GM12872 (cell line): Measurements from ENCODE around the gene PKP4.

Source experiments
- CTCF ChIP-seq: IDR thresholded peaks from 3 replicates; pipeline ENCODE4 v1.5.1; 2011; ENCODE audit warnings: low read depth, mild to moderate bottlenecking, low read length, moderate library complexity; ENCODE audit not compliant: insufficient read depth

Gene PKP4

GRCh38 chr2:158719403-158719802 is 262.7 kb downstream of the PKP4 start:
- no peak for TF ChIP-seq CTCF

GRCh38 chr2:158722266-158723105 is 265.7 kb downstream of the PKP4 start:
- no peak for TF ChIP-seq CTCF

GRCh38 chr2:158723181-158723838 is 266.6 kb downstream of the PKP4 start:
- no peak for TF ChIP-seq CTCF

GRCh38 chr2:158723921-158724802 is 267.4 kb downstream of the PKP4 start:
- TF ChIP-seq CTCF: peak; percentile 59

- no peak for TF ChIP-seq CTCF
These were observed 268.1 kb downstream of the PKP4 start for GRCh38 chr2:158724803-158725381.

- no peak for TF ChIP-seq CTCF
These were observed 268.7 kb downstream of the PKP4 start for GRCh38 chr2:158725441-158725891.
